Naive thymus-derived CD8-positive, alpha-beta T cell (primary cell): ENCODE measurements around the gene STK32C. TPM values are rescaled to one million over a fixed set of nuclear protein-coding genes. Genes with fewer than 3 reads are reported as not detected.

Experiments used
- ATAC-seq, 2 donors: fragments of 150-1000 bp; cut with Tn5 transposase in 1 of 2; sonication (Bioruptor Pico), chemical (Tn5 transposase) in 1 of 2; 1 replicate in 1 of 2; 2 replicates in 1 of 2; pipeline ENCODE4 v1.10.0; 2021; ENCODE audit warnings: mild to moderate bottlenecking in 2 of 2, moderate library complexity in 2 of 2
- POLR2A ChIA-PET: fragments of 350-600 bp; sonication (Branson Sonifier 250); formaldehyde crosslinking; loops from one replicate; lab custom pipeline; 2021; ENCODE audit warnings: antibody characterized with exemption; lab: Charles Lee
- DNase-seq, 10 donors: peaks; one replicate each; pipeline versions ENCODE4 v3.0.0 to v3.0.0-alpha.2; 2020 to 2022
- H3K27ac Mint-ChIP-seq, 10 donors: one replicate each; pipeline ENCODE4 v1.8.0; 2020 to 2022; ENCODE audit warnings: mild to moderate bottlenecking in 10 of 10, mixed read lengths in 10 of 10, moderate library complexity in 4 of 10, inconsistent platforms in 1 of 10
- H3K27me3 Mint-ChIP-seq, 5 donors: one replicate each; pipeline ENCODE4 v1.8.0; 2021 to 2022; ENCODE audit warnings: mixed read lengths in 5 of 5
- H3K36me3 Mint-ChIP-seq, 3 donors: one replicate each; pipeline ENCODE4 v1.8.0; 2020 to 2022; ENCODE audit warnings: mixed read lengths in 3 of 3, mild to moderate bottlenecking in 2 of 3, inconsistent platforms in 1 of 3
- H3K4me1 Mint-ChIP-seq, 4 donors: one replicate each; pipeline ENCODE4 v1.8.0; 2021 to 2022; ENCODE audit warnings: mixed read lengths in 4 of 4
- H3K4me3 Mint-ChIP-seq, 10 donors: one replicate each; pipeline ENCODE4 v1.8.0; 2020 to 2022; ENCODE audit warnings: mild to moderate bottlenecking in 10 of 10, mixed read lengths in 10 of 10, moderate library complexity in 6 of 10, inconsistent platforms in 1 of 10
- H3K9me3 Mint-ChIP-seq, 9 donors: one replicate each; pipeline ENCODE4 v1.8.0; 2020 to 2022; ENCODE audit warnings: mixed read lengths in 9 of 9, mild to moderate bottlenecking in 3 of 9, inconsistent platforms in 1 of 9, moderate library complexity in 1 of 9
- polyA plus RNA-seq, 3 donors: library from polyadenylated mRNA; unstranded; fragments of 300-500 nt; fragmentation: Illumina TruSeq; gene quantifications; one replicate each; pipeline ENCODE4 v1.2.3, GENCODE V29; 2021
- total RNA-seq, 8 experiments: library from RNA in 2 of 8; stranded (reverse) in 2 of 8; gene quantifications; one replicate each; pipeline ENCODE4 v1.2.3 and lab custom pipeline; 2021 to 2026

STK32C gene
- total and polyA plus RNA-seq, 5 experiments from 2014 or later = 5.5 to 11.2 (median 6.6) TPM

GRCh38 chr10:132249824-132250375 lies 57.9 kb downstream of the STK32C start:
- ATAC-seq = no peak
- H3K27me3 Mint-ChIP-seq = no peaks in the 10 kb centered on the region
- H3K36me3 Mint-ChIP-seq = no peaks in the 10 kb centered on the region
- peak overlapping the region in 1 of 10 donors; percentile 62 for H3K27ac Mint-ChIP-seq
- peaks cover 0 to 9% (median 3%) of the 10 kb centered on the region in 4 donors for H3K4me1 Mint-ChIP-seq
- H3K9me3 Mint-ChIP-seq = no peaks in the 10 kb centered on the region
- H3K4me3 Mint-ChIP-seq = no peak overlapping the region
- POLR2A ChIA-PET = no interaction called here
- no peak for DNase-seq

GRCh38 chr10:132249226-132249724 lies 58.5 kb downstream of the STK32C start:
- POLR2A ChIA-PET = no interaction called here
- Mint-ChIP-seq H3K4me1 (peaks cover 0 to 7% (median 3%) of the 10 kb centered on the region in 4 donors), H3K36me3 (no peaks in the 10 kb centered on the region), H3K9me3 (no peaks in the 10 kb centered on the region), H3K27ac (peak overlapping the region in 1 of 10 donors; percentile 20), H3K4me3 (peak overlapping the region in 1 of 10 donors; percentile 68), H3K27me3 (no peaks in the 10 kb centered on the region)
- ATAC-seq = no peak
- no peak for DNase-seq

- peak overlapping the region in 3 of 10 donors; percentile 20 to 67 (median 46) for H3K27ac Mint-ChIP-seq
- H3K4me3 Mint-ChIP-seq = peak overlapping the region in 8 of 10 donors; percentile 11 to 69 (median 52)
- POLR2A ChIA-PET = interaction anchor here (0.5 kb wide), 1 partner anchor 83 kb away, joined by 4 read pairs; no protein-coding TSS in a partner anchor
- H3K27me3 Mint-ChIP-seq = no peaks in the 10 kb centered on the region
- H3K9me3 Mint-ChIP-seq = no peaks in the 10 kb centered on the region
- peaks cover 0 to 7% (median 3%) of the 10 kb centered on the region in 4 donors for H3K4me1 Mint-ChIP-seq
- ATAC-seq (peak; percentile 53 to 57), DNase-seq (peak in 9 of 10 donors; percentile 26 to 73 (median 61))
- H3K36me3 Mint-ChIP-seq = no peaks in the 10 kb centered on the region
These were observed 59.1 kb downstream of the STK32C start for GRCh38 chr10:132248455-132249225.

GRCh38 chr10:132247943-132248342 lies 59.8 kb downstream of the STK32C start:
- Mint-ChIP-seq H3K27ac (no peak overlapping the region), H3K27me3 (no peaks in the 10 kb centered on the region), H3K36me3 (no peaks in the 10 kb centered on the region), H3K4me3 (peak overlapping the region in 1 of 10 donors; percentile 20), H3K9me3 (no peaks in the 10 kb centered on the region), H3K4me1 (peaks cover 0 to 7% (median 3%) of the 10 kb centered on the region in 4 donors)
- DNase-seq (no peak), ATAC-seq (no peak)
- POLR2A ChIA-PET = interaction anchor here (0.5 kb wide), 1 partner anchor 83 kb away, joined by 4 read pairs; no protein-coding TSS in a partner anchor

GRCh38 chr10:132246296-132246695 lies 61.5 kb downstream of the STK32C start:
- POLR2A ChIA-PET = no interaction called here
- Mint-ChIP-seq H3K9me3 (no peaks in the 10 kb centered on the region), H3K4me3 (no peak overlapping the region), H3K4me1 (peaks cover 0 to 7% (median under 1%) of the 10 kb centered on the region in 4 donors), H3K36me3 (no peaks in the 10 kb centered on the region), H3K27me3 (no peaks in the 10 kb centered on the region), H3K27ac (no peak overlapping the region)
- DNase-seq = no peak
- ATAC-seq = no peak

- POLR2A ChIA-PET = no interaction called here
- H3K27me3 Mint-ChIP-seq = no peaks in the 10 kb centered on the region
- no peak overlapping the region for H3K4me3 Mint-ChIP-seq
- DNase-seq (no peak), ATAC-seq (no peak)
- H3K27ac Mint-ChIP-seq = no peak overlapping the region
- H3K36me3 Mint-ChIP-seq = no peaks in the 10 kb centered on the region
- H3K4me1 Mint-ChIP-seq = peaks cover 0 to 7% (median under 1%) of the 10 kb centered on the region in 4 donors
- no peaks in the 10 kb centered on the region for H3K9me3 Mint-ChIP-seq
These were observed 62.7 kb downstream of the STK32C start for GRCh38 chr10:132245056-132245455.

- POLR2A ChIA-PET = no interaction called here
- no peak for DNase-seq
- ATAC-seq = no peak
- Mint-ChIP-seq H3K4me3 (no peak overlapping the region), H3K27ac (no peak overlapping the region), H3K27me3 (no peaks in the 10 kb centered on the region), H3K36me3 (no peaks in the 10 kb centered on the region), H3K4me1 (peaks cover 0 to 5% (median 1%) of the 10 kb centered on the region in 4 donors), H3K9me3 (no peaks in the 10 kb centered on the region)
These were observed 64.1 kb downstream of the STK32C start for GRCh38 chr10:132243626-132244025.

- H3K27ac Mint-ChIP-seq = no peak overlapping the region
- no peak for DNase-seq
These were observed 64.6 kb downstream of the STK32C start for GRCh38 chr10:132243141-132243540.

GRCh38 chr10:132242103-132242840 lies 65.5 kb downstream of the STK32C start:
- ATAC-seq (no peak), DNase-seq (no peak)
- H3K9me3 Mint-ChIP-seq = no peaks in the 10 kb centered on the region
- H3K4me3 Mint-ChIP-seq = no peak overlapping the region
- H3K36me3 Mint-ChIP-seq = no peaks in the 10 kb centered on the region
- POLR2A ChIA-PET = interaction anchor here (0.6 kb wide), 1 partner anchor 1066 kb away, joined by 4 read pairs; the partner anchor contains the start of genes TUBGCP2 and ZNF511
- H3K27me3 Mint-ChIP-seq = no peaks in the 10 kb centered on the region
- H3K27ac Mint-ChIP-seq = no peak overlapping the region
- peaks cover 0 to 3% (median under 1%) of the 10 kb centered on the region in 4 donors for H3K4me1 Mint-ChIP-seq

More at GRCh38 chr10:132243141-132243540, 64.6 kb downstream of the STK32C start:
- H3K9me3 Mint-ChIP-seq = no peaks in the 10 kb centered on the region
- no peaks in the 10 kb centered on the region for H3K27me3 Mint-ChIP-seq
- H3K4me3 Mint-ChIP-seq = no peak overlapping the region
- POLR2A ChIA-PET = no interaction called here
- no peaks in the 10 kb centered on the region for H3K36me3 Mint-ChIP-seq
- no peak for ATAC-seq
- peaks cover 0 to 4% (median 2%) of the 10 kb centered on the region in 4 donors for H3K4me1 Mint-ChIP-seq

GRCh38 chr10:132241496-132241895 lies 66.3 kb downstream of the STK32C start:
- Mint-ChIP-seq H3K27me3 (no peaks in the 10 kb centered on the region), H3K4me3 (no peak overlapping the region), H3K36me3 (no peaks in the 10 kb centered on the region), H3K27ac (no peak overlapping the region), H3K9me3 (no peaks in the 10 kb centered on the region), H3K4me1 (peaks cover 0 to 3% (median 0%) of the 10 kb centered on the region in 4 donors)
- DNase-seq (no peak), ATAC-seq (no peak)
- POLR2A ChIA-PET = interaction anchor here (0.6 kb wide), 1 partner anchor 1067 kb away, joined by 4 read pairs; the partner anchor contains the start of genes TUBGCP2 and ZNF511

- no peak for ATAC-seq
- H3K36me3 Mint-ChIP-seq = no peaks in the 10 kb centered on the region
- no peak for DNase-seq
- H3K27ac Mint-ChIP-seq = no peak overlapping the region
- H3K9me3 Mint-ChIP-seq = no peaks in the 10 kb centered on the region
- POLR2A ChIA-PET = no interaction called here
- H3K4me1 Mint-ChIP-seq = peaks cover 0 to 3% (median 0%) of the 10 kb centered on the region in 4 donors
- H3K4me3 Mint-ChIP-seq = no peak overlapping the region
- H3K27me3 Mint-ChIP-seq = no peaks in the 10 kb centered on the region
These were observed 66.7 kb downstream of the STK32C start for GRCh38 chr10:132241086-132241485.

- no peaks in the 10 kb centered on the region for H3K36me3 Mint-ChIP-seq
- peaks cover 0 to 3% (median 0%) of the 10 kb centered on the region in 4 donors for H3K4me1 Mint-ChIP-seq
- H3K27me3 Mint-ChIP-seq = no peaks in the 10 kb centered on the region
- H3K9me3 Mint-ChIP-seq = no peaks in the 10 kb centered on the region
- no peak overlapping the region for H3K4me3 Mint-ChIP-seq
- ATAC-seq (no peak), DNase-seq (peak in 1 of 10 donors; percentile 0)
- POLR2A ChIA-PET = no interaction called here
- no peak overlapping the region for H3K27ac Mint-ChIP-seq
These were observed 67.2 kb downstream of the STK32C start for GRCh38 chr10:132240581-132240980.
